OCI-LY7 (cell line): ENCODE results near the gene LMO3. TPM values are rescaled to one million over a fixed set of nuclear protein-coding genes. Genes with fewer than 3 reads are reported as not detected.

Experiments used
- BruUV-seq: library from RNA; stranded (reverse); fragments of 400-500 nt; replicated peaks from 2 replicates; lab custom pipeline; 2021; lab: Mats Ljungman, UMichigan
- CTCF ChIA-PET: fragments of 300-600 bp; sonication (Branson Sonifier 250); formaldehyde crosslinking; loops from one replicate; lab custom pipeline; 2022; ENCODE audit warnings: antibody characterized with exemption; ENCODE audit not compliant: unreplicated experiment; lab: Charles Lee
- POLR2A ChIA-PET: fragments of 300-600 bp; sonication (Branson Sonifier 250); formaldehyde crosslinking; loops from one replicate; lab custom pipeline; 2022; ENCODE audit warnings: antibody characterized with exemption; lab: Charles Lee
- DNase-seq: peaks from one replicate; pipeline ENCODE4 v3.0.0-alpha.2; 2015; ENCODE audit warnings: low spot score
- H2AFZ ChIP-seq: fragments of 200-600 bp; sonication (generic), shearing (Covaris generic); 2 replicates; pipeline ENCODE4 v1.6.1; 2014; ENCODE audit warnings: mild to moderate bottlenecking, antibody characterized with exemption, low read length, moderate library complexity
- H3K27ac ChIP-seq: fragments of 200-600 bp; sonication (generic); 2 replicates; pipeline ENCODE4 v1.5.1; 2014; ENCODE audit warnings: mixed run types, low read depth, mild to moderate bottlenecking, moderate library complexity, low read length, inconsistent platforms; ENCODE audit not compliant: poor library complexity, severe bottlenecking
- H3K36me3 ChIP-seq: fragments of 200-600 bp; sonication (generic); 2 replicates; pipeline ENCODE4 v1.6.1; 2014; ENCODE audit warnings: mild to moderate bottlenecking, antibody characterized with exemption, low read length, moderate library complexity, mixed read lengths; ENCODE audit not compliant: insufficient read depth
- H3K4me1 ChIP-seq: fragments of 200-600 bp; sonication (generic); 2 replicates; pipeline ENCODE4 v1.5.1; 2014; ENCODE audit warnings: mild to moderate bottlenecking, low read length; ENCODE audit not compliant: insufficient read depth, poor library complexity, severe bottlenecking
- H3K4me2 ChIP-seq: fragments of 200-600 bp; sonication (generic); 2 replicates; pipeline ENCODE4 v1.6.1; 2014; ENCODE audit warnings: mild to moderate bottlenecking, low read length
- H3K4me3 ChIP-seq: fragments of 200-600 bp; sonication (generic); 2 replicates; pipeline ENCODE4 v1.5.1; 2014; ENCODE audit warnings: mild to moderate bottlenecking, low read depth, low read length; ENCODE audit not compliant: poor library complexity, severe bottlenecking
- H3K79me2 ChIP-seq: fragments of 200-600 bp; sonication (generic); 2 replicates; pipeline ENCODE4 v1.6.1; 2016; ENCODE audit warnings: low read depth, mild to moderate bottlenecking, low read length, moderate library complexity, mixed read lengths; ENCODE audit not compliant: insufficient read depth
- H3K9me2 ChIP-seq: fragments of 200-600 bp; sonication (generic); 2 replicates; pipeline ENCODE4 v1.6.1; 2016; ENCODE audit warnings: mild to moderate bottlenecking, low read length, mixed read lengths; ENCODE audit not compliant: insufficient read depth
- H3K9me3 ChIP-seq: fragments of 200-600 bp; sonication (generic); 2 replicates; pipeline ENCODE4 v1.6.1; 2014; ENCODE audit warnings: mild to moderate bottlenecking, mixed run types, low read length, mixed read lengths
- H4K20me1 ChIP-seq: fragments of 200-600 bp; sonication (generic); 2 replicates; pipeline ENCODE4 v1.6.1; 2014; ENCODE audit warnings: mild to moderate bottlenecking, antibody characterized with exemption, low read length, moderate library complexity, mixed read lengths; ENCODE audit not compliant: insufficient read depth
- EZH2phosphoT487 ChIP-seq: fragments of 200-600 bp; sonication (generic); IDR thresholded peaks from 2 replicates; pipeline ENCODE4 v1.6.1; 2018; ENCODE audit warnings: low read depth, borderline replicate concordance, mild to moderate bottlenecking, mixed run types, antibody characterized with exemption, low read length, moderate library complexity, mixed read lengths
- intact Hi-C: fragments of 100-400 bp; cut with micrococcal nuclease; formaldehyde crosslinking; loops from one replicate; pipeline ENCODE4 v1.10.0; 2022; ENCODE audit not compliant: unreplicated experiment
- total RNA-seq, 2 experiments: library from RNA; depleted of rRNA in 1 of 2; stranded (reverse); fragments of >200 nt in 1 of 2; shearing (Covaris generic) in 1 of 2; gene quantifications; 2 replicates each; pipeline ENCODE4 v1.2.3, GENCODE V29; 2014 to 2022
- TF ChIP-seq, protein P1 (sequence below): fragments of 200-600 bp; sonication (generic); conservative IDR thresholded peaks from 2 replicates; pipeline ENCODE4 v1.5.1; 2014; ENCODE audit warnings: mild to moderate bottlenecking, antibody characterized with exemption, low read length, moderate library complexity, mixed read lengths

Gene LMO3
- total RNA-seq, 2 experiments from 2014 or later, result 10.6 to 13.1 TPM

DNA sequence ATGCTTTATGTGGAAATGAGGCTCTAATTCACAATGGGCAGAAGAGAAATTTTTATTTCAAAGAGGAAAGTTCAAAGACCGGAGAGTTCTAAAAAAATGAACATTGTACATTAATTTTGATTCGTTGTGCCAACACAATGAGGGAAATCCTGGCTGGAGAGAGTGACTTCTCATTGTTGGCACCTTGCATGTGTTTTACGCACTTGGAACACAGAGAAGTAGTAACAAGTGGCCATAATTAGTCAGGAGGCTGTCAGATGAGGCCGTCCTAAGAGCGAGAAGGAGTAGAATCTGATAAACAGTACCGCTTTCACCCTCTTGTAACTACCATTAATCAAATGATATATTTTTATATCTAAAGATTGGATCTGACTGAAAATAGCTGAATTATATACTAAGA is 6.9 kb downstream of the LMO3 start:
- ChIA-PET CTCF (no interaction called here), POLR2A (interaction anchor here (0.7 to 1.0 kb wide), 3 partner anchors 17 to 320 kb away, joined by 3 read pairs; no protein-coding TSS in a partner anchor)
- no peak for DNase-seq
- Histone ChIP-seq H4K20me1 (no peaks in the 10 kb centered on the region), H3K4me1 (peaks cover 19% of the 10 kb centered on the region), H3K4me3 (no peak overlapping the region), H3K9me3 (no peaks in the 10 kb centered on the region), H3K79me2 (peaks cover 5% of the 10 kb centered on the region; the same call in 1 of the 2 replicates), H3K9me2 (no peaks in the 10 kb centered on the region), H3K36me3 (peaks cover 15% of the 10 kb centered on the region; the same call in 1 of the 2 replicates), H3K27ac (no peak overlapping the region), H3K4me2 (no peak overlapping the region), H2AFZ (no peak overlapping the region)
- BruUV-seq, result no TSS peak
- no peak for TF ChIP-seq EZH2phosphoT487
- TF ChIP-seq, protein P1, sequence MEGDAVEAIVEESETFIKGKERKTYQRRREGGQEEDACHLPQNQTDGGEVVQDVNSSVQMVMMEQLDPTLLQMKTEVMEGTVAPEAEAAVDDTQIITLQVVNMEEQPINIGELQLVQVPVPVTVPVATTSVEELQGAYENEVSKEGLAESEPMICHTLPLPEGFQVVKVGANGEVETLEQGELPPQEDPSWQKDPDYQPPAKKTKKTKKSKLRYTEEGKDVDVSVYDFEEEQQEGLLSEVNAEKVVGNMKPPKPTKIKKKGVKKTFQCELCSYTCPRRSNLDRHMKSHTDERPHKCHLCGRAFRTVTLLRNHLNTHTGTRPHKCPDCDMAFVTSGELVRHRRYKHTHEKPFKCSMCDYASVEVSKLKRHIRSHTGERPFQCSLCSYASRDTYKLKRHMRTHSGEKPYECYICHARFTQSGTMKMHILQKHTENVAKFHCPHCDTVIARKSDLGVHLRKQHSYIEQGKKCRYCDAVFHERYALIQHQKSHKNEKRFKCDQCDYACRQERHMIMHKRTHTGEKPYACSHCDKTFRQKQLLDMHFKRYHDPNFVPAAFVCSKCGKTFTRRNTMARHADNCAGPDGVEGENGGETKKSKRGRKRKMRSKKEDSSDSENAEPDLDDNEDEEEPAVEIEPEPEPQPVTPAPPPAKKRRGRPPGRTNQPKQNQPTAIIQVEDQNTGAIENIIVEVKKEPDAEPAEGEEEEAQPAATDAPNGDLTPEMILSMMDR, result no peak
- intact Hi-C loops, result no loop called here

GRCh38 chr12:16594797-16595196 is 11.2 kb downstream of the LMO3 start:
- Histone ChIP-seq H3K27ac (no peak overlapping the region), H3K36me3 (peaks cover 9% of the 10 kb centered on the region; the same call in 1 of the 2 replicates), H3K79me2 (no peaks in the 10 kb centered on the region), H4K20me1 (no peaks in the 10 kb centered on the region), H3K4me3 (no peak overlapping the region), H3K4me1 (peaks cover 3% of the 10 kb centered on the region), H2AFZ (no peak overlapping the region), H3K9me3 (no peaks in the 10 kb centered on the region), H3K9me2 (no peaks in the 10 kb centered on the region), H3K4me2 (no peak overlapping the region)
- intact Hi-C loops, result no loop called here
- no TSS peak for BruUV-seq
- ChIA-PET CTCF (no interaction called here), POLR2A (no interaction called here)
- TF ChIP-seq EZH2phosphoT487, result no peak
- TF ChIP-seq, protein P1, result no peak
- no peak for DNase-seq

GRCh38 chr12:16593546-16593945 is 12.4 kb downstream of the LMO3 start:
- CTCF ChIA-PET, result no interaction called here
- Histone ChIP-seq H4K20me1 (no peaks in the 10 kb centered on the region), H3K9me2 (no peaks in the 10 kb centered on the region), H3K4me3 (no peak overlapping the region), H3K4me2 (no peak overlapping the region), H3K27ac (no peak overlapping the region), H3K79me2 (no peaks in the 10 kb centered on the region), H3K4me1 (peaks cover 3% of the 10 kb centered on the region), H3K9me3 (no peaks in the 10 kb centered on the region), H2AFZ (no peak overlapping the region), H3K36me3 (no peaks in the 10 kb centered on the region)
- TF ChIP-seq, protein P1, result no peak
- TF ChIP-seq EZH2phosphoT487, result no peak
- BruUV-seq, result no TSS peak
- intact Hi-C loops, result no loop called here
- no peak for DNase-seq
- POLR2A ChIA-PET, result interaction anchor here (1.1 to 3.1 kb wide), 2 partner anchors 8 to 24 kb away, joined by 3 to 13 read pairs; no protein-coding TSS in a partner anchor
